Endodermal cell (in vitro differentiated cells): ENCODE results near the gene GHDC. TPM values are rescaled to one million over a fixed set of nuclear protein-coding genes. Genes with fewer than 3 reads are reported as not detected.

Experiments
- DNase-seq: peaks from one replicate; pipeline ENCODE4 v3.0.0-alpha.2; 2017
- H3K27ac ChIP-seq: 2 replicates; pipeline ENCODE4 v1.5.1; 2013; ENCODE audit warnings: mild to moderate bottlenecking, low read depth, low read length, moderate library complexity
- H3K27me3 ChIP-seq: 2 replicates; pipeline ENCODE4 v1.6.1; 2013; ENCODE audit warnings: mild to moderate bottlenecking, low read length, moderate library complexity; ENCODE audit not compliant: insufficient read depth, control insufficient read depth, poor library complexity, severe bottlenecking
- H3K36me3 ChIP-seq: 2 replicates; pipeline ENCODE4 v1.7.0; 2013; ENCODE audit warnings: mild to moderate bottlenecking, low read length, moderate library complexity; ENCODE audit not compliant: control insufficient read depth, insufficient read depth
- H3K4me1 ChIP-seq: one replicate; pipeline ENCODE4 v1.7.0; 2013; ENCODE audit warnings: low read length; ENCODE audit not compliant: control insufficient read depth, insufficient read depth
- H3K4me3 ChIP-seq: 2 replicates; pipeline ENCODE4 v1.5.1; 2013; ENCODE audit warnings: mild to moderate bottlenecking, low read length, moderate library complexity
- H3K9ac ChIP-seq: 2 replicates; pipeline ENCODE4 v1.6.1; 2013; ENCODE audit warnings: mild to moderate bottlenecking, low read length, moderate library complexity; ENCODE audit not compliant: poor library complexity, severe bottlenecking; ENCODE audit errors: extremely low read depth
- H3K9me3 ChIP-seq: 2 replicates; pipeline ENCODE4 v1.6.1; 2013; ENCODE audit warnings: mild to moderate bottlenecking, low read length, moderate library complexity; ENCODE audit not compliant: control insufficient read depth
- H3K27ac Mint-ChIP-seq: 2 replicates; pipeline ENCODE4 v1.8.0; 2020; ENCODE audit warnings: mixed read lengths
- H3K27me3 Mint-ChIP-seq: 2 replicates; pipeline ENCODE4 v1.8.0; 2021; ENCODE audit warnings: mild to moderate bottlenecking, mixed read lengths; ENCODE audit not compliant: insufficient read depth
- H3K36me3 Mint-ChIP-seq: 2 replicates; pipeline ENCODE4 v1.8.0; 2020; ENCODE audit warnings: low read depth, mixed read lengths
- H3K4me1 Mint-ChIP-seq: 2 replicates; pipeline ENCODE4 v1.8.0; 2020; ENCODE audit warnings: mixed read lengths
- H3K4me3 Mint-ChIP-seq: 2 replicates; pipeline ENCODE4 v1.8.0; 2020; ENCODE audit warnings: mild to moderate bottlenecking, moderate library complexity, mixed read lengths
- H3K9me3 Mint-ChIP-seq: 2 replicates; pipeline ENCODE4 v1.8.0; 2020; ENCODE audit warnings: mild to moderate bottlenecking, mixed read lengths
- WGBS, 2 experiments: methylation state at CpG; one replicate each; pipeline versions ENCODE4 v1.1.5 to v1.1.7; 2013; ENCODE audit warnings: missing lambda C conversion rate in 2 of 2, mixed read lengths in 1 of 2; ENCODE audit not compliant: insufficient coverage in 1 of 2, insufficient read length in 1 of 2; 5-methylcytosine and 5-hydroxymethylcytosine counted together
- total RNA-seq, 2 donors: library from RNA; stranded (reverse); fragmentation: NEBNext Ultra II Directional in 1 of 2; extraction: Animal tissue kit (Norgen Biotek cat#: 25700) in 1 of 2; gene quantifications; 2 replicates in 1 of 2; 3 replicates in 1 of 2; pipeline ENCODE4 v1.2.1, GENCODE V29; 2021
- TF ChIP-seq, protein P1 (sequence below): fragments of 200-600 bp; sonication (generic); conservative IDR thresholded peaks from 2 replicates; pipeline ENCODE4 v1.5.0; 2021; ENCODE audit warnings: antibody characterized with exemption, mild to moderate bottlenecking

GHDC gene
- total RNA-seq, 2 donors from 2014 or later, result 4.4 to 8.4 TPM

DNA sequence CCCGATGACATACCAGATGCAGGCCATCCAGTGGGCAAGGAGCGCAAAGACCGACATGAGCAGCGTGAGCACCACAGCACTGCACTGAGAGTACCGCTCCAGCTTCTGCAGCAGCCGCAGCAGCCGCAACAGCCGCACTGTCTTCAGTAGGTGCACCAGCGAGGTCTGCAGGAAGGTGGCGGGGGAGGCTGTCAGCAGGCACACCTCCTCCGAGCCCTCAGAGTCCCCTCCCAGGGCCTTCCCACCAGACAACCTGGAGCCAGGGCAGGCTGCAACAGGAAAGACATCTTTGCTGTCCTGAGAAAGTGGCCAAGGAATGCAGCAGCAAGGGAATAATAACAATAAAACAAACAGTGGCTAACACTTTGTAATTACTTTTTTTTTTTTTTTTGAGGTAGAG, 22.5 kb downstream of the GHDC start:
- Mint-ChIP-seq H3K36me3 (no peaks in the 10 kb centered on the region), H3K4me1 (no peaks in the 10 kb centered on the region), H3K4me3 (no peak overlapping the region), H3K27me3 (peaks cover 12% of the 10 kb centered on the region), H3K27ac (no peak overlapping the region), H3K9me3 (no peaks in the 10 kb centered on the region)
- Histone ChIP-seq H3K4me1 (no peaks in the 10 kb centered on the region), H3K27ac (no peak overlapping the region), H3K27me3 (no peaks in the 10 kb centered on the region), H3K4me3 (no peak overlapping the region), H3K9ac (no peak overlapping the region), H3K9me3 (no peaks in the 10 kb centered on the region), H3K36me3 (no peaks in the 10 kb centered on the region)
- DNase-seq, result peak; percentile 75
- TF ChIP-seq, protein P1, sequence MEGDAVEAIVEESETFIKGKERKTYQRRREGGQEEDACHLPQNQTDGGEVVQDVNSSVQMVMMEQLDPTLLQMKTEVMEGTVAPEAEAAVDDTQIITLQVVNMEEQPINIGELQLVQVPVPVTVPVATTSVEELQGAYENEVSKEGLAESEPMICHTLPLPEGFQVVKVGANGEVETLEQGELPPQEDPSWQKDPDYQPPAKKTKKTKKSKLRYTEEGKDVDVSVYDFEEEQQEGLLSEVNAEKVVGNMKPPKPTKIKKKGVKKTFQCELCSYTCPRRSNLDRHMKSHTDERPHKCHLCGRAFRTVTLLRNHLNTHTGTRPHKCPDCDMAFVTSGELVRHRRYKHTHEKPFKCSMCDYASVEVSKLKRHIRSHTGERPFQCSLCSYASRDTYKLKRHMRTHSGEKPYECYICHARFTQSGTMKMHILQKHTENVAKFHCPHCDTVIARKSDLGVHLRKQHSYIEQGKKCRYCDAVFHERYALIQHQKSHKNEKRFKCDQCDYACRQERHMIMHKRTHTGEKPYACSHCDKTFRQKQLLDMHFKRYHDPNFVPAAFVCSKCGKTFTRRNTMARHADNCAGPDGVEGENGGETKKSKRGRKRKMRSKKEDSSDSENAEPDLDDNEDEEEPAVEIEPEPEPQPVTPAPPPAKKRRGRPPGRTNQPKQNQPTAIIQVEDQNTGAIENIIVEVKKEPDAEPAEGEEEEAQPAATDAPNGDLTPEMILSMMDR, result peak; percentile 33
- 69 to 74% methylated on average over 6 to 11 of the region's 11 CpGs for WGBS, 2 experiments

DNA sequence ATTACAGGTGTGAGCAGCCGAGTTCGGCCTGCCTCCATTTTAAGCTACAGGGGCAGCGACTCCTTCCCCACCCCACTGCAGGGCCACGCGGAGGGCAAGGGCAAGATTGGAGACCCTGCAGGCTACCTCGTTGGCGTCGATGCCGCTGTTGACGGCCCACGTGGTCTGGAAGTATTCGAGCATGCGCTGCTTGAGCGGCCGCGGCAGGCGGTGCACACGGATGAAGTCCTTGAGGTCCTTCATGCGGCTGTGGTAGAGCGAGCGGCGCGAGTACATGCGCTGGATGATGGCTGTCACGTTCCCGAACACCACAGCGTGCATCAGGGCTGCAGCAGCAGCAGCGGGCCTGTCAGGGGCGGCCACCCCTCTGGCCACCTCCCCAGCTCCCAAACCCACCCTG, 24.9 kb downstream of the GHDC start:
- 95 to 98% methylated on average over 24 to 29 of the region's 29 CpGs for WGBS, 2 experiments

GRCh38 chr17:42167807-42168206, 26.5 kb downstream of the GHDC start:
- Histone ChIP-seq H3K27ac (no peak overlapping the region), H3K4me3 (no peak overlapping the region), H3K27me3 (no peaks in the 10 kb centered on the region), H3K9ac (no peak overlapping the region), H3K36me3 (no peaks in the 10 kb centered on the region), H3K9me3 (no peaks in the 10 kb centered on the region), H3K4me1 (no peaks in the 10 kb centered on the region)
- Mint-ChIP-seq H3K4me1 (no peaks in the 10 kb centered on the region), H3K36me3 (no peaks in the 10 kb centered on the region), H3K27ac (no peak overlapping the region), H3K27me3 (peaks cover 5% of the 10 kb centered on the region), H3K9me3 (no peaks in the 10 kb centered on the region), H3K4me3 (no peak overlapping the region)
- TF ChIP-seq, protein P1, result no peak
- WGBS, 2 experiments, result 97 to 98% methylated on average over 6 to 8 of the region's 8 CpGs
- DNase-seq, result no peak

More for the DNA sequence above, 24.9 kb downstream of the GHDC start:
- H3K27me3 Mint-ChIP-seq, result peaks cover 5% of the 10 kb centered on the region
- no peak overlapping the region for H3K27ac Mint-ChIP-seq
- DNase-seq, result no peak
- TF ChIP-seq, protein P1, result no peak
- H3K9me3 Mint-ChIP-seq, result no peaks in the 10 kb centered on the region
- Histone ChIP-seq H3K27me3 (no peaks in the 10 kb centered on the region), H3K4me1 (no peaks in the 10 kb centered on the region), H3K9me3 (no peaks in the 10 kb centered on the region), H3K4me3 (no peak overlapping the region), H3K9ac (no peak overlapping the region), H3K27ac (no peak overlapping the region), H3K36me3 (no peaks in the 10 kb centered on the region)
- no peaks in the 10 kb centered on the region for H3K4me1 Mint-ChIP-seq
- H3K36me3 Mint-ChIP-seq, result no peaks in the 10 kb centered on the region
- no peak overlapping the region for H3K4me3 Mint-ChIP-seq
